ENCODE measurements around the gene WDR3. TPM values are rescaled to one million over a fixed set of nuclear protein-coding genes. Genes with fewer than 3 reads are reported as not detected.

The WDR3 gene
- total and polyA plus RNA-seq, 2 donors (not counting 1 experiment from before 2014, with no cell fraction given), result 5.5 to 18.5 TPM

GRCh38 chr1:117899801-117900200, 29.7 kb upstream of the WDR3 start:
- no peaks in the 10 kb centered on the region for H3K9me3 Mint-ChIP-seq (ENCODE audit: insufficient read depth)
- H3K36me3 ChIP-seq (replicated peaks in 1 of 2; ENCODE audit: control extremely low read depth in 1 of 2, control insufficient read depth in 1 of 2, extremely low read depth in 1 of 2, insufficient read depth in 2 of 2, low read length in 1 of 2), result peaks cover 21 to 51% of the 10 kb centered on the region in 2 experiments
- H3K9me3 ChIP-seq (ENCODE audit: control extremely low read depth in 1 of 3, control insufficient read depth in 2 of 3, insufficient read depth in 1 of 3, low read length in 2 of 3), result peaks cover 0 to 3% (median 0%) of the 10 kb centered on the region in 3 donors
- no peak overlapping the region for H2AFZ ChIP-seq (ENCODE audit: insufficient read depth, low read depth, low read length, poor library complexity, severe bottlenecking)
- no peak overlapping the region for H3K4me2 ChIP-seq (replicated peaks; ENCODE audit: low read depth, low read length, poor library complexity, severe bottlenecking)
- no peak for TF ChIP-seq CTCF (IDR thresholded peaks at IDR 0.05)
- no peak for TF ChIP-seq EZH2 (IDR thresholded peaks at IDR 0.05; ENCODE audit: borderline replicate concordance, insufficient read depth, low read depth, low read length, poor library complexity, severe bottlenecking)
- WGBS (ENCODE audit: insufficient coverage), result no CpG with 5 or more reads among the region's 1 CpG
- DNase-seq, result no peak
- H3K27ac ChIP-seq (ENCODE audit: low read length in 2 of 2), result no peak overlapping the region
- H3K4me1 ChIP-seq (ENCODE audit: control insufficient read depth in 2 of 2, insufficient read depth in 2 of 2, low read length in 2 of 2), result no peaks in the 10 kb centered on the region
- peaks cover 2% of the 10 kb centered on the region for H3K4me1 Mint-ChIP-seq
- H3K79me2 ChIP-seq (ENCODE audit: control insufficient read depth, insufficient read depth, low read length), result no peaks in the 10 kb centered on the region
- ChIA-PET CTCF (interaction anchor here (0.7 to 2.2 kb wide), 3 partner anchors 19 to 387 kb away, joined by 3 to 9 read pairs (median 6); no protein-coding TSS in a partner anchor), POLR2A (no interaction called here)
- no peaks in the 10 kb centered on the region for H4K20me1 ChIP-seq (ENCODE audit: control insufficient read depth, insufficient read depth, low read length, poor library complexity, severe bottlenecking)
- no peak for ATAC-seq (ENCODE audit: low read depth)
- H3K27me3 ChIP-seq (replicated peaks in 1 of 4; ENCODE audit: control extremely low read depth in 1 of 4, control insufficient read depth in 3 of 4, insufficient read depth in 4 of 4, low read length in 3 of 4), result no peaks in the 10 kb centered on the region
- no peak overlapping the region for H3K4me3 ChIP-seq (ENCODE audit: control extremely low read depth in 1 of 5, extremely low read depth in 1 of 5, insufficient read depth in 1 of 5, low read depth in 2 of 5, low read length in 4 of 5)
- H3K27me3 Mint-ChIP-seq, result no peaks in the 10 kb centered on the region
- intact Hi-C loops (cut with micrococcal nuclease), result loop anchor here (5.0 kb wide), 1 partner anchor 142 kb away; no protein-coding TSS in a partner anchor
- H3K9ac ChIP-seq (ENCODE audit: low read length), result no peak overlapping the region
- H3K4me3 Mint-ChIP-seq, result no peak overlapping the region
- H3K27ac Mint-ChIP-seq, result no peak overlapping the region

GRCh38 chr1:117902944-117903343, 26.6 kb upstream of the WDR3 start:
- Mint-ChIP-seq H3K27me3 (no peaks in the 10 kb centered on the region), H3K27ac (no peak overlapping the region), H3K4me1 (no peaks in the 10 kb centered on the region), H3K4me3 (no peak overlapping the region), H3K9me3 (ENCODE audit: insufficient read depth) (no peaks in the 10 kb centered on the region)
- TF ChIP-seq EZH2 (IDR thresholded peaks at IDR 0.05; ENCODE audit: borderline replicate concordance, insufficient read depth, low read depth, low read length, poor library complexity, severe bottlenecking), result no peak
- no peak for TF ChIP-seq CTCF (IDR thresholded peaks at IDR 0.05)
- no peak for ATAC-seq (ENCODE audit: low read depth)
- no peaks in the 10 kb centered on the region for H3K79me2 ChIP-seq (ENCODE audit: control insufficient read depth, insufficient read depth, low read length)
- peaks cover 27 to 59% of the 10 kb centered on the region in 2 experiments for H3K36me3 ChIP-seq (replicated peaks in 1 of 2; ENCODE audit: control extremely low read depth in 1 of 2, control insufficient read depth in 1 of 2, extremely low read depth in 1 of 2, insufficient read depth in 2 of 2, low read length in 1 of 2)
- no peak for DNase-seq
- H3K4me1 ChIP-seq (ENCODE audit: control insufficient read depth in 2 of 2, insufficient read depth in 2 of 2, low read length in 2 of 2), result no peaks in the 10 kb centered on the region
- WGBS (ENCODE audit: insufficient coverage), result no CpG with 5 or more reads among the region's 4 CpGs
- H3K4me3 ChIP-seq (ENCODE audit: control extremely low read depth in 1 of 5, extremely low read depth in 1 of 5, insufficient read depth in 1 of 5, low read depth in 2 of 5, low read length in 4 of 5), result no peak overlapping the region
- CTCF ChIA-PET, result no interaction called here
- POLR2A ChIA-PET, result no interaction called here
- no peak overlapping the region for H2AFZ ChIP-seq (ENCODE audit: insufficient read depth, low read depth, low read length, poor library complexity, severe bottlenecking)
- H3K9me3 ChIP-seq (ENCODE audit: control extremely low read depth in 1 of 3, control insufficient read depth in 2 of 3, insufficient read depth in 1 of 3, low read length in 2 of 3), result peaks cover 0 to 3% (median 0%) of the 10 kb centered on the region in 3 donors
- H3K27ac ChIP-seq (ENCODE audit: low read length in 2 of 2), result no peak overlapping the region
- intact Hi-C loops (cut with micrococcal nuclease), result no loop called here
- no peaks in the 10 kb centered on the region for H4K20me1 ChIP-seq (ENCODE audit: control insufficient read depth, insufficient read depth, low read length, poor library complexity, severe bottlenecking)
- no peak overlapping the region for H3K4me2 ChIP-seq (replicated peaks; ENCODE audit: low read depth, low read length, poor library complexity, severe bottlenecking)
- no peak overlapping the region for H3K9ac ChIP-seq (ENCODE audit: low read length)
- H3K27me3 ChIP-seq (replicated peaks in 1 of 4; ENCODE audit: control extremely low read depth in 1 of 4, control insufficient read depth in 3 of 4, insufficient read depth in 4 of 4, low read length in 3 of 4), result no peaks in the 10 kb centered on the region
